K562 (cell line): ENCODE results near the gene NRXN3. TPM values are rescaled to one million over a fixed set of nuclear protein-coding genes. Genes with fewer than 3 reads are reported as not detected.

Experiments
- polyA plus RNA-seq, 8 experiments: library from polyadenylated mRNA; depleted of rRNA in 4 of 8; stranded (reverse) in 5 of 8; unstranded in 3 of 8; fragments of >200 nt; fragmentation: Nextera tagmentation in 2 of 8; fragmentation: Illumina TruSeq in 1 of 8; extraction: Ambion mirVana in 2 of 8; extraction: Trizol in 1 of 8; gene quantifications; 2 replicates each; pipeline versions ENCODE4 v1.2.1 to v1.2.3, GENCODE V29; 2011 to 2014; ENCODE audit warnings: inconsistent platforms in 1 of 8, missing spikeins in 1 of 8
- total RNA-seq, 7 experiments: library from RNA; depleted of rRNA in 6 of 7; stranded (reverse); fragments of >200 nt in 6 of 7; fragmentation: Illumina TruSeq in 2 of 7; extraction: Trizol in 2 of 7; gene quantifications; 2 replicates each; pipeline versions ENCODE4 v1.2.1 to v1.2.3, GENCODE V29; 2011 to 2021; ENCODE audit warnings: low replicate concordance in 1 of 7
- TF ChIP-seq, protein P1 (sequence below), 2 experiments: fragments of 450-650 bp in 1 of 2; sonication (generic) in 1 of 2; formaldehyde crosslinking in 1 of 2; IDR thresholded peaks; 2 replicates each; pipeline versions ENCODE4 v1.7.1 to v1.9.0; 2016 to 2022; ENCODE audit warnings: inconsistent platforms in 1 of 2, mild to moderate bottlenecking in 1 of 2, missing genetic modification reagents in 1 of 2
- TF ChIP-seq, protein P2 (sequence below): fragments of 250-450 bp; sonication (Bioruptor Pico); IDR thresholded peaks from 2 replicates; pipeline ENCODE4 v1.4.0; 2020; ENCODE audit warnings: mild to moderate bottlenecking, moderate library complexity, borderline replicate concordance

NRXN3 gene
- total and polyA plus RNA-seq, 9 of the 15 experiments (the other 6 are each of a cell fraction or from before 2014, with no cell fraction given) = 0.09 TPM; not detected in 8

DNA sequence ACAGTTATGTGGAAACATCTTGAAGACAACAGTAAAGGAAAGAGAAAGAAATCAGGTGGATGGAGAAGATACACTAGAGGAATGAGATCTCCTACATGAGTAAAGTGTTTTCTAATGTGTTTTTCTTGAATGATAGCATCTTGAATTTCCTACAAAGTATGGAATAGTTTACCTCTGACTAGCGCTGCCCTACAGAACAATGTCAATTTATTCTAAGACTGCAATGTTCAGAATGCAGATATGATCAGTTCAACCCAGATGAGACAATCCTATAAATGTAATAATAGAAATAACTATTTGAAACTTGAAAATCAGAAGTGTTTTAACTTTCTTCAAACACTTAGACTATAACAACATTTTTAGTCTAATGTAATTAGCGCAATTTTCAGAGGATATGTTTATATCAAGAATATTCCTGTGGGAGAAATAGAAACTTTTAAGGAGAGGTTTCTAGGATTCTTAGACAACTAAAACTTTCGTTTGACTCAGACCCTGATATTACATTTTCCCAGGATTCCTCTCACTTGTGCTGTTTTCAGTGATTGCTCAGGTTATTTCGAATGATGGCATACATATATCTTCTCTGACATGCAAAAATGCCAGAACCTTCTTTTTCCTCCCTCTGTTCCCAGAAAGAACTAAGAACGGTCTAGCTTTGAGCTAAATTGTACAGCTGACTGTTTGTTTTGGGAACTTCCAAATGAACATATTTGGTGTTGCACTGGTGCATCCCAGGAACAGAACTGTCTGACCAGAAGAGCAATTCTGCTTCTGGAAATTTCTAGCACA is 1023.7 kb downstream of the NRXN3 start (continued):
- TF ChIP-seq, protein P1, sequence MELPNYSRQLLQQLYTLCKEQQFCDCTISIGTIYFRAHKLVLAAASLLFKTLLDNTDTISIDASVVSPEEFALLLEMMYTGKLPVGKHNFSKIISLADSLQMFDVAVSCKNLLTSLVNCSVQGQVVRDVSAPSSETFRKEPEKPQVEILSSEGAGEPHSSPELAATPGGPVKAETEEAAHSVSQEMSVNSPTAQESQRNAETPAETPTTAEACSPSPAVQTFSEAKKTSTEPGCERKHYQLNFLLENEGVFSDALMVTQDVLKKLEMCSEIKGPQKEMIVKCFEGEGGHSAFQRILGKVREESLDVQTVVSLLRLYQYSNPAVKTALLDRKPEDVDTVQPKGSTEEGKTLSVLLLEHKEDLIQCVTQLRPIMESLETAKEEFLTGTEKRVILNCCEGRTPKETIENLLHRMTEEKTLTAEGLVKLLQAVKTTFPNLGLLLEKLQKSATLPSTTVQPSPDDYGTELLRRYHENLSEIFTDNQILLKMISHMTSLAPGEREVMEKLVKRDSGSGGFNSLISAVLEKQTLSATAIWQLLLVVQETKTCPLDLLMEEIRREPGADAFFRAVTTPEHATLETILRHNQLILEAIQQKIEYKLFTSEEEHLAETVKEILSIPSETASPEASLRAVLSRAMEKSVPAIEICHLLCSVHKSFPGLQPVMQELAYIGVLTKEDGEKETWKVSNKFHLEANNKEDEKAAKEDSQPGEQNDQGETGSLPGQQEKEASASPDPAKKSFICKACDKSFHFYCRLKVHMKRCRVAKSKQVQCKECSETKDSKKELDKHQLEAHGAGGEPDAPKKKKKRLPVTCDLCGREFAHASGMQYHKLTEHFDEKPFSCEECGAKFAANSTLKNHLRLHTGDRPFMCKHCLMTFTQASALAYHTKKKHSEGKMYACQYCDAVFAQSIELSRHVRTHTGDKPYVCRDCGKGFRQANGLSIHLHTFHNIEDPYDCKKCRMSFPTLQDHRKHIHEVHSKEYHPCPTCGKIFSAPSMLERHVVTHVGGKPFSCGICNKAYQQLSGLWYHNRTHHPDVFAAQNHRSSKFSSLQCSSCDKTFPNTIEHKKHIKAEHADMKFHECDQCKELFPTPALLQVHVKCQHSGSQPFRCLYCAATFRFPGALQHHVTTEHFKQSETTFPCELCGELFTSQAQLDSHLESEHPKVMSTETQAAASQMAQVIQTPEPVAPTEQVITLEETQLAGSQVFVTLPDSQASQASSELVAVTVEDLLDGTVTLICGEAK (IDR thresholded peaks at IDR 0.05) = no peak
- TF ChIP-seq, protein P1 (CRISPR knock-in tag; IDR thresholded peaks at IDR 0.05) = no peak
- TF ChIP-seq, protein P2, sequence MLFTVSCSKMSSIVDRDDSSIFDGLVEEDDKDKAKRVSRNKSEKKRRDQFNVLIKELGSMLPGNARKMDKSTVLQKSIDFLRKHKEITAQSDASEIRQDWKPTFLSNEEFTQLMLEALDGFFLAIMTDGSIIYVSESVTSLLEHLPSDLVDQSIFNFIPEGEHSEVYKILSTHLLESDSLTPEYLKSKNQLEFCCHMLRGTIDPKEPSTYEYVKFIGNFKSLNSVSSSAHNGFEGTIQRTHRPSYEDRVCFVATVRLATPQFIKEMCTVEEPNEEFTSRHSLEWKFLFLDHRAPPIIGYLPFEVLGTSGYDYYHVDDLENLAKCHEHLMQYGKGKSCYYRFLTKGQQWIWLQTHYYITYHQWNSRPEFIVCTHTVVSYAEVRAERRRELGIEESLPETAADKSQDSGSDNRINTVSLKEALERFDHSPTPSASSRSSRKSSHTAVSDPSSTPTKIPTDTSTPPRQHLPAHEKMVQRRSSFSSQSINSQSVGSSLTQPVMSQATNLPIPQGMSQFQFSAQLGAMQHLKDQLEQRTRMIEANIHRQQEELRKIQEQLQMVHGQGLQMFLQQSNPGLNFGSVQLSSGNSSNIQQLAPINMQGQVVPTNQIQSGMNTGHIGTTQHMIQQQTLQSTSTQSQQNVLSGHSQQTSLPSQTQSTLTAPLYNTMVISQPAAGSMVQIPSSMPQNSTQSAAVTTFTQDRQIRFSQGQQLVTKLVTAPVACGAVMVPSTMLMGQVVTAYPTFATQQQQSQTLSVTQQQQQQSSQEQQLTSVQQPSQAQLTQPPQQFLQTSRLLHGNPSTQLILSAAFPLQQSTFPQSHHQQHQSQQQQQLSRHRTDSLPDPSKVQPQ (CRISPR knock-in tag) = no peak
